Lung (tissue), 12 donors: ENCODE results near the gene LRCH1. TPM values are rescaled to one million over a fixed set of nuclear protein-coding genes. Genes with fewer than 3 reads are reported as not detected.

Experiments
- ATAC-seq: fragments of 200-7000 bp; cut with Tn5 transposase; one replicate; pipeline ENCODE4 v1.9.1; 2020; ENCODE audit warnings: moderate number of reproducible peaks; ENCODE audit not compliant: insufficient read depth, low FRiP score
- DNase-seq, 3 donors: peaks; one replicate each; pipeline ENCODE4 v3.0.0-alpha.2; 2013 to 2017
- H3K27ac ChIP-seq, 2 donors: one replicate each; pipeline ENCODE4 v1.5.1; 2013; ENCODE audit warnings: mild to moderate bottlenecking in 2 of 2, moderate library complexity in 2 of 2, control low read depth in 1 of 2, inconsistent platforms in 1 of 2, low read depth in 1 of 2, low read length in 1 of 2
- H3K27me3 ChIP-seq, 3 donors: one replicate each; pipeline ENCODE4 v1.5.1; 2013; ENCODE audit warnings: low read length in 2 of 3; ENCODE audit not compliant: control insufficient read depth in 3 of 3, insufficient read depth in 3 of 3
- H3K36me3 ChIP-seq, 4 donors: one replicate each; pipeline ENCODE4 v1.5.1; 2013; ENCODE audit warnings: low read length in 4 of 4, mild to moderate bottlenecking in 1 of 4, moderate library complexity in 1 of 4; ENCODE audit not compliant: control insufficient read depth in 4 of 4, insufficient read depth in 4 of 4
- H3K4me1 ChIP-seq, 5 donors: one replicate each; pipeline ENCODE4 v1.5.1; 2013; ENCODE audit warnings: low read length in 5 of 5, mild to moderate bottlenecking in 2 of 5, moderate library complexity in 1 of 5; ENCODE audit not compliant: control insufficient read depth in 5 of 5, insufficient read depth in 5 of 5
- H3K4me3 ChIP-seq: one replicate; pipeline ENCODE4 v1.5.1; 2013; ENCODE audit warnings: mild to moderate bottlenecking, control low read depth, moderate library complexity
- H3K9ac ChIP-seq, 2 donors: one replicate each; pipeline ENCODE4 v1.5.1; 2013; ENCODE audit warnings: low read length in 2 of 2, control low read depth in 1 of 2; ENCODE audit not compliant: insufficient read depth in 1 of 2
- H3K9me3 ChIP-seq, 4 donors: one replicate each; pipeline ENCODE4 v1.5.1; 2013; ENCODE audit warnings: low read length in 3 of 4, mild to moderate bottlenecking in 1 of 4, moderate library complexity in 1 of 4; ENCODE audit not compliant: control insufficient read depth in 4 of 4, insufficient read depth in 3 of 4
- CTCF ChIP-seq: IDR thresholded peaks from 2 replicates; pipeline ENCODE4 v1.5.1; 2012; ENCODE audit warnings: mild to moderate bottlenecking; ENCODE audit errors: control extremely low read depth, extremely low read depth
- WGBS, 2 donors: extraction: QIAGEN DNeasy Blood & Tissue Kit; methylation state at CpG; one replicate each; pipeline ENCODE4 v1.1.7; 2013; 5-methylcytosine and 5-hydroxymethylcytosine counted together
- polyA plus RNA-seq, 2 donors: library from polyadenylated mRNA; stranded (reverse); fragments of 200-250 nt; gene quantifications; one replicate each; pipeline ENCODE4 v1.2.1, GENCODE V29; 2013
- total RNA-seq, 2 donors: library from RNA; depleted of rRNA in 1 of 2; stranded (reverse); fragments of >200 nt in 1 of 2; gene quantifications; one replicate each; pipeline ENCODE4 v1.2.1, GENCODE V29; 2014 to 2021
- donor health status: control.
- donor health status: control.
- donor health status: Bipolar disorder and iron deficiency.
- donor health status: healthy.
- donor health status: DM: yes; HTN: yes; CAD: no.

The LRCH1 gene
- total and polyA plus RNA-seq, 4 donors, result 3.6 to 35.4 (median 13.2) TPM

DNA sequence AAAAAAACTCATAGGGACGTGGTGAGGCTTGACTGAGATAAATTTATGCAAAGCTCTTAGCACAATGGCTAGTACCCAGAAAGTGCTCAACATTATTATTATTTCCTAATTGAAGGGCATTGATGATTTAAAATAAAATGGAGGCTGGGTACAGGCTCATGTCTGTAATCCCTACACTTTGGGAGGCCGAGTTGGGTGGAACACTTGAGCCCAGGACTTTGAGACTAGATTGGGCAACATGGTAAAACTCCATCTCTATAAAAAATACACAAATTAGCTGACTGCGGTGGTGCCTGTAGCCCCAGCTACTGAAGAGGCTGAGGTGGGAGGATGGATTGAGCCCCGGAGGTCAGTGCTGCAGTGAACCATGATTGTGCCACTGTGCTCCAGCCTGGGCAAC is 49.6 kb downstream of the LRCH1 start:
- H3K36me3 ChIP-seq, result no peaks in the 10 kb centered on the region
- no peak overlapping the region for H3K27ac ChIP-seq
- 90 to 92% methylated on average over 4 of the region's 4 CpGs for WGBS, 2 donors
- DNase-seq (no peak), ATAC-seq (no peak)
- H3K9ac ChIP-seq, result no peak overlapping the region
- H3K27me3 ChIP-seq, result no peaks in the 10 kb centered on the region
- no peak overlapping the region for H3K4me3 ChIP-seq
- H3K9me3 ChIP-seq, result no peaks in the 10 kb centered on the region
- no peak for TF ChIP-seq CTCF
- H3K4me1 ChIP-seq, result peaks cover 2 to 34% (median 15%) of the 10 kb centered on the region in 5 donors

- no peak for ATAC-seq
- peaks cover 9 to 37% (median 20%) of the 10 kb centered on the region in 5 donors for H3K4me1 ChIP-seq
These were observed 50.2 kb downstream of the LRCH1 start for GRCh38 chr13:46603165-46603603.

GRCh38 chr13:46604226-46604990 is 51.4 kb downstream of the LRCH1 start:
- H3K36me3 ChIP-seq, result no peaks in the 10 kb centered on the region
- H3K4me3 ChIP-seq, result no peak overlapping the region
- no peaks in the 10 kb centered on the region for H3K27me3 ChIP-seq
- no peaks in the 10 kb centered on the region for H3K9me3 ChIP-seq
- WGBS, 2 donors, result 71 to 83% methylated on average over 5 of the region's 5 CpGs
- no peak overlapping the region for H3K9ac ChIP-seq
- no peak for ATAC-seq
- H3K4me1 ChIP-seq, result peaks cover 12 to 38% (median 24%) of the 10 kb centered on the region in 5 donors
- peak overlapping the region; percentile 49 to 61 for H3K27ac ChIP-seq
- DNase-seq, result no peak
- no peak for TF ChIP-seq CTCF

More at GRCh38 chr13:46603165-46603603, 50.2 kb downstream of the LRCH1 start:
- H3K9me3 ChIP-seq, result no peaks in the 10 kb centered on the region
- H3K27ac ChIP-seq, result peak overlapping the region in 1 of 2 donors; percentile 70
- H3K9ac ChIP-seq, result no peak overlapping the region
- H3K27me3 ChIP-seq, result no peaks in the 10 kb centered on the region
- no peak for TF ChIP-seq CTCF
- H3K36me3 ChIP-seq, result no peaks in the 10 kb centered on the region
- H3K4me3 ChIP-seq, result no peak overlapping the region
- WGBS, 2 donors, result 82 to 83% methylated on average over 4 of the region's 4 CpGs
- DNase-seq, result no peak
